Stimulated activated CD4-positive, alpha-beta T cell treated with anti-CD3 and anti-CD28 coated beads, TNF-alpha, amount 100 ng/mL, for 4 hours (primary cell): ENCODE measurements around the gene ANP32B.
"Not testable (repeated sequence)": the region's sequence is repeated elsewhere in the genome, so short reads cannot be mapped to it uniquely, and the experiment has no call there.

Experiments
- DNase-seq, 3 experiments: peaks; one replicate each; pipeline ENCODE4 v3.0.0-alpha.2; 2020; ENCODE audit warnings: low read depth in 3 of 3

ANP32B gene

DNA sequence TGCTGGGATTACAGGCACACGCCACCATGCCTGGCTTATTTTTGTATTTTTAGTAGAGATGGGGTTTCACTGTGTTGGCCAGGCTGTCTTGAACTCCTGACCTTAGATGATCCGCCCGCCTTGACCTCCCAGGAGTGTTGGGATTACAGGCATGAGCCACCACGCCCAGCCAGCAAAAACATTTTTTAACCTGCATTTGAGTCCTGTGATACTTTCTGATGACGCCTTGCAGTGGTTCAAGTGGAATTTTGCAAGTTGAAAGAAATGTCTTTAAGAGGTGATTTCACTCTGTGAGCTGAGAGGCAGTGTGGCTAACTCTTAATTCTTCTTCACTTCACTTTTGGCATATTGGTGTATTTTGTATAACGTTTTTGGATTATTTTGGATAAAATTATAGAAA is 9.1 kb downstream of the ANP32B start:
- DNase-seq: no peak

- DNase-seq: no peak
Observed at GRCh38 chr9:97993000-97993399, 9.9 kb downstream of the ANP32B start.

- DNase-seq: no peak
Observed at GRCh38 chr9:97994703-97995102, 11.6 kb downstream of the ANP32B start.

DNA sequence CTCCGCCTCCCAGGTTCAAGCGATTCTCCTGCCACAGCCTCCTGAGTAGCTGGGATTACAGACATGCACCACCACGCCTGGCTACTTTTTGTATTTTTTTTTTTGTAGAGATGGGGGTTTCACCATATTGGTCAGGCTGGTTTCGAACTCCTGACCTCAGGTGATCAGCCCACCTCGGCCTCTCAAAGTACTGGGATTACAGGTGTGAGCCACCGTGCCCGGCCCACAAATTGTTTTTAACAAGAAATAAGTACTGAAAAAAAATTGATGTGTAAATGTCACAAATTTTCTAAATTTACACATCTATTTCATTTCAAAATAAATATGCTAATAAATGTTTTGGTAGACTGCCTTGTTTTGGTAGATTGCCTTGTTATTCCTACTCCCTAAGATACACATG is 13.5 kb downstream of the ANP32B start:
- not testable (repeated sequence) for DNase-seq

GRCh38 chr9:97997330-97998276 is 14.5 kb downstream of the ANP32B start:
- no peak for DNase-seq

DNA sequence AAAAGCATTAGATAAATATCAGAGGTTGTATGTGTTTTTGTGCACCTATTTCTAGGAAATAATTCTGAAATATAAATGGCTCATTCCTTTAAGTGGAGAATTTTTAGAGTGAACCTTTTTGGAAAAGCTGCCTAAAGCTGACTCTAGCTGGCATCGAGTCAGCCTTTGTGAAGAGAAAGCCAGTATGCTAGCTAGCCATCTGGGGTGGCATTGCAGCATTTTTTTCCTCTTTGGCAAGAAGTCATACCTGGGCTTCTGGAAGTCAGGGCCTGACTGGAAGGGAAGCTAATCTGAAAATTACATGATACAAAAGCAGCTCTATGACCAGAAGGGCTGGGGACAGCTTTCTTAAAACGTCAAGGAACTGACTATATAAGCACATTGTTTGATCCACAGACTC is 19.7 kb downstream of the ANP32B start:
- DNase-seq: no peak

DNA sequence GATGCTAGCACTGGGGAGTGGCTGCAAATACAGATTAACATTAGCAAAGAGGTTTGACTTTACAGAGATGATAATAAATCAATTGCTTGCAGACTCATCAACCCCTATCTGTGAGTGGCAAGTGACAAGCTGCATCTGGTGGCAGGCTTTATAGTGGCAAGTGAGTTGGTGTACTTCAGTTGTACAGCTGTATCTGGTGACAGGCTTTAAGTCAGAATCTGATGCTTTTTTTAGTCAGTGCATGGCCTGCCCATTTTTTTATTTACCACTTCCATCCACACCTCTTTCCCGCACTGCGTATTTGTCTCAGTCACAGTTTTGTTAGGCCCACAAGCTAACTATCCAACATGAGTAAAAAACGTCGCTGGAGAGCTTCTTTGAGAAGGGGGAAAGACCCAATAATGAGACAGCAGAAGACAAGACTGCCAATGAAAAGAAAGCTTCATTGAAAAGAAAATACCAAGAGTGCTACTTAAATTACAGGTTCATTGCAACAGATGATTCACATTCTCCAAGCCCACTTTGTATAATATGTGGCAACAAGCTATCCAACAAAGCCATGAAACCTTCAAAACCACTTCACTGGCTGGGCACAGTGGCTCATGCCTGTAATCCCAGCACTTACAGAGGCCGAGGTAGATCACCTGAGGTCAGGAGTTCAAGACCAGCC is 23.1 kb downstream of the ANP32B start:
- DNase-seq: no peak

GRCh38 chr9:98007251-98007928 is 24.2 kb downstream of the ANP32B start:
- no peak for DNase-seq

DNA sequence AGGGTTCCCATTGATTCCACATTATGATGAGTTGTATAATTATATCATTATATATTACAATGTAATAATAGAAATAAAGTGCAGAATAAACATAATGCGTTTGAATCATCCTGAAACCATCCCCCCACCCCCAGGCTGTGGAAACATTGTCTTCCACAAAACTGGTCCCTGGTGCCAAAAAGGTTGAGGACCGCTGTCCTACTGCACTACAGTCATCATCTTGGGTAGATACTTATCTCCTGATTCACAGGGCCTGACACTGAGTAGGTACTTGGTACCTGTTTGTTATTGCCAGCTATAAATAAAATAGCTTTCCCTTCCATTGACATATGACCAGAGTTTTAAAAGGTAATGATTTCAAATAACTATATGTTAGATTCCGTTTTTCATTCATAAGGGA is 25.6 kb downstream of the ANP32B start:
- no peak for DNase-seq

DNA sequence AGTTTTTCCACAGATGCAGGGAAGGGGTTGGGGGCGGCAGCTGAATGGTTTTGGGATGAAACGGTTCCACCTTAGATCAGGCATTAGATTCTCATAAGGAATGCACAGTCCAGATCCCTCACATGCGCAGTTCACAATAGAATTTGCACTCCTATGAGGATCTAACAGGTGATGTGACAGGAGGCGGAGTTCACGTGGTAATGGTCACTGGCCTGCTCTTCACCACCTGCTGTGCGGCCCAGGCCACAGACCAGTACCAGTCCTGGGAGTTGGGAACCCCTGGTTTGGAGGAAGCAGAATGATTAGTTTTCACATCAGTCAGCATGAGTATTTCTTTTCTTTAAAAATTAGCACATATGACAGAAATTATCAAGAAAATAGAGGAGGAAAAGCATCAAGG is 26.3 kb downstream of the ANP32B start:
- DNase-seq: no peak

- DNase-seq: no peak
Observed at GRCh38 chr9:98009936-98010335, 26.8 kb downstream of the ANP32B start.

DNA sequence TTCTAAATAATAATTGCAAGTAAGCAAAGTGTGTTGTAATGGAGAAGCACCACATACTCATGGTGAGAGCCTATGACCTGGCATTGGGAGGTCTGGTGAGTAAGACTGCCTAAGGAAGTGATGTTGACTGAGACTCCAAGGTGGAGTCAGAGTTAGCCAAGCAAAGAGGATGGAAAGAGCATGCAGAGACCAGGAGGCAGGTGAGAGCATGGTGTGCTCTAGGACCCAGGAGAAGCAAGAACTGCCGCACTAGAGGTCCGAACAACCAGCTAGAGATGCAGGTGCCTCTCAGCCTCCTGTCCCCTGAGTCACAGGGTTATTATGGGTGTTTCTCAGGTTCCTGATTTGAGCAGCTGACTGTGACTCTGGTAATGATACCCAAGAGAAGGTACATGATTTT is 27.3 kb downstream of the ANP32B start:
- DNase-seq: no peak

- DNase-seq: no peak
Observed at GRCh38 chr9:98011122-98011521, 28.0 kb downstream of the ANP32B start.

DNA sequence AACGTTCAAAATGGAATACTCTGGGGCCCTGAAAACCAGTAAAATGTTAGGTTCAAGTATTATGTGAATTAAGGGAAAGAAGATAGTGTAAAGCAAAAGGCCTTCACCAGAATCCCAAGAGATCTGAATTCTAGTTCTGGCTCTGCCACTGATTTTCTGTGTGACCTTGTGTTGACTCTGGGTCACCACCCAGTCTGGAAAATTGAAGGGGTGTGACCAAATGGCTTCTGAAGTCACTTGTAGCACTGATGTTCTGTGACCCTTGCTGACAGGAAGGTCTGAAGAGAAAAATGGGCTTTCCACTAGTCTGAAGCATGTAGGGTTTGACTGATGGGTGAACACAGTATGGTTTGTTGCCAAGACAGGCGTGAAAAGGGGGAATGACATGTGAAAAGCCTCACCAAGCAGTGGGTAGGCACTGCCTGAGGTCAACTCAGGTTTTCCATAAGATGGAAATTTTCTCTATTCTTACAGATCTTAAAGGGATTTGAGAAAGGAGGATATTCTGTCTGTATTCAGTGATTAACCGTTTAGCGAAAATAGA is 33.1 kb downstream of the ANP32B start:
- DNase-seq: no peak

DNA sequence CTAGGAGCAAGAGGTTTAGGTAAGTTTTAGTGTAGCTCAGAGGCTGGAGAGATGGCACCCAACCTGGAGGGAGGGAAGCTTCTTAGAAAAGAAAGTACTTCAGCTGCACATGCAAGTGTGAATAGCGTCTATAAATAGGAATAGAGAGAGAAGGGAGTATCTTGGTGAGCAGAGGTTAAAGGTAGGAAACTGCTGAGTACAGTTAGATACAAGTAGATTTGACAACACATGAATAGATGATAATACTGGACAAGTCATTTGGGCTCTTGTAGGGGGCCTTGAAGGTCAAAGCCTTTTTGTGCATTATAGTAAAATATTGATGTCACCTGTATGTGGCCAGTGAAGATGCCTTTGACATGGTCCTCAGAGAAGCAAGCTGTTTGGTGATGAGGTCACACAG is 34.2 kb downstream of the ANP32B start:
- no peak for DNase-seq

- no peak for DNase-seq
Observed at GRCh38 chr9:98018347-98018746, 35.2 kb downstream of the ANP32B start.

DNA sequence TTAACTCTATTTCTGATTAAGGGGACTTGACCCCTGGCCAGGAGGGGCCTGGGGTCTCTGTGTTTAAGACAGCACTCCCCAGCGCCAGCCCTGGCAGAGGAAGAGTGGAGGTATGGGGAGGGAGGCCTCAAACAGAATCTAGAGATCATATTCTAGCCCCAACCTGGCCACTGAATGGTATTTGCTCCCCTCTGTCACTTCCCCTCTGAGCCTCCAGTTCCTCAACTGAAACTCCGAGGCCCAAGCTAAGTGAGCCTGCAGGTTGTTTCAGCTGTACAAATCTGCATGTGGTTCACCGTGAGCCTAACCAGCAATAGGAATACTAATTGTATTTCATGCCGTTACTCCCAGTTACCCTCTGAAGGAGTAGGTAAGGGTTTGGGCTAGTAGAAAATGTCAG is 36.0 kb downstream of the ANP32B start:
- DNase-seq: no peak

- DNase-seq: not testable (repeated sequence)
Observed at GRCh38 chr9:98019869-98020268, 36.7 kb downstream of the ANP32B start.

DNA sequence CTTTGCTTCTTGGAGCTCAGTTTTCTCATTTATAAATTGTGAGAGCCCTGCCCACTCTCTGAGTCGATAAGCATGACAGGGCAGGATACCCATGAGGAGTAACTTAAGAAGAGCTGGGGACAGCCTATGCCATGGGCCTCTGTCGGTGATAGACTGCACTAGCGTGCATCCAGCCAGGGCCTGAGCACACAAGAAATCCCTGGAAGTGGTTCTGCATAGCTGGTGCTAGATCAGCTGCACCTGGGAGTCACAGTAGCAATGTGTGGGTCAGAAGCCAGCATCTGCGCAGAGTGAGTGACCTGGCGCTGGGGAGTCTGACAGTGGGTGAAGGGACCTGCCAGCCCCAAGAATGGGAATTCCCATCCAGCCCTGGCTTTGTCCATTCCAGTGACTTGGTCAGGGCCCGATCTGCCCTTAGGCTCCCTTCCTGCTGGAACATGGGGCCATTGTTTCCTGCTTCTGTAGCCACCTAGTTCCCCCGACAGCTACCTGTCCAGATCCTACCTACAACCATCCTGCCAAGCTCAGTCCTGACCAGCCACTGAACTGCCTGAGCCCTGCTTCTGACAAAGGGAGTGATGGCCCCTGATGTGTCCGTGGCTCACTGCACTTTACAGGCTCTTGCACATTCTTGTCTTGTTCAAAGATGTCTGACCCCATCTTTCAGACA is 37.5 kb downstream of the ANP32B start:
- no peak for DNase-seq

DNA sequence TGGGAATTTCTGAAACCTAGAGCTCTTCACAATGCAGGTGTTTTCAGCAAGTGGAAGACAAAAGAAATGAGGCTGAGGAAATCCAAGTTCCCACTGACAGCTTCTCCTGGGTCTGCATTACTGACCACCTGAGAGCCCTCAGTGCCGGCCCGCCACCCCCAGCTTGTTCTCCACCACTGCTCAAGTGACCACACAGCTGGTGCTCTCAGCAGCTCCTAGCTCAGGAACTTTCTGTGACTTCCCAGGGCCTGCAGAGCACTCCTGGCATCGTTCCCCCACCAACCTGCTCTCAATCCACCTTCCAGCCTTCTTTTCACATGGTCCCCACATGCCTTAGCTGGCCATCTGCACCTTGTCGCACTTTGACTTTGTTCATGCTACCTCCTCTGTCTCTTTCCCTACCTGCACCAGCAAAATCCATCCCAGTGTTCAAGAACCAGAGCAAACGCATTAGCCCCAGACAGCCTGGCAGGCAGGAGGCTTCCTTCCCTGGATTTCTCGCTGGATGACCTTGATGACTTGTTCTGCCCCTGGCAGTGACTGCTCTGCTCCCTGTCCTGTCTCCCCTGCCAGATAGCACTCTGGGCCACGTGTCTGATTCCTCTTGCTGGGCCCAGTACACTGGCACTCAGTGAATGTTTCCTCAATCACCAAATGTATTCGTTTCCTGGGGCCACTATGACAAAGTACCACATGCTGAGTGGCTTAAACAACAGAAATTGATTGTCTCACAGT is 38.3 kb downstream of the ANP32B start:
- no peak for DNase-seq

- no peak for DNase-seq
Observed at GRCh38 chr9:98022447-98022846, 39.3 kb downstream of the ANP32B start.
